Chondrocyte (in vitro differentiated cells): Measurements from ENCODE around the gene PARN. TPM values are rescaled to one million over a fixed set of nuclear protein-coding genes. Genes with fewer than 3 reads are reported as not detected.
"Not testable (repeated sequence)": the region's sequence is repeated elsewhere in the genome, so short reads cannot be mapped to it uniquely, and the experiment has no call there.

Source experiments
- DNase-seq: peaks from one replicate; pipeline ENCODE4 v3.0.0; 2021; ENCODE audit warnings: mixed read lengths, low spot score
- H3K27ac Mint-ChIP-seq: one replicate; pipeline ENCODE4 v1.8.0; 2021; ENCODE audit warnings: mild to moderate bottlenecking, moderate library complexity, mixed read lengths; ENCODE audit not compliant: unreplicated experiment
- H3K27me3 Mint-ChIP-seq: 2 replicates; pipeline ENCODE4 v1.8.0; 2021; ENCODE audit warnings: low read depth, mixed read lengths
- H3K36me3 Mint-ChIP-seq: 2 replicates; pipeline ENCODE4 v1.8.0; 2021; ENCODE audit warnings: low read depth, mixed read lengths
- H3K4me1 Mint-ChIP-seq: 2 replicates; pipeline ENCODE4 v1.8.0; 2021; ENCODE audit warnings: low read depth, mild to moderate bottlenecking, mixed read lengths
- H3K4me3 Mint-ChIP-seq: one replicate; pipeline ENCODE4 v1.8.0; 2021; ENCODE audit warnings: mild to moderate bottlenecking, moderate library complexity, mixed read lengths; ENCODE audit not compliant: unreplicated experiment
- H3K9me3 Mint-ChIP-seq: 2 replicates; pipeline ENCODE4 v1.8.0; 2021; ENCODE audit warnings: low read depth, mixed read lengths
- CTCF ChIP-seq: fragments of 200-600 bp; sonication (generic); IDR thresholded peaks from 2 replicates; pipeline ENCODE4 v1.5.0; 2021; ENCODE audit warnings: antibody characterized with exemption, mild to moderate bottlenecking, moderate library complexity
- total RNA-seq: library from RNA; stranded (reverse); gene quantifications from 3 replicates; pipeline ENCODE4 v1.2.1, GENCODE V29; 2021

The PARN gene
- total RNA-seq, 1 donor from 2014 or later = 24.1 TPM

GRCh38 chr16:14415291-14415690 lies 214.8 kb downstream of the PARN start:
- no peak for DNase-seq
- Mint-ChIP-seq H3K4me3 (no peak overlapping the region), H3K4me1 (peaks cover 34% of the 10 kb centered on the region), H3K27me3 (no peaks in the 10 kb centered on the region), H3K36me3 (no peaks in the 10 kb centered on the region), H3K27ac (no peak overlapping the region), H3K9me3 (no peaks in the 10 kb centered on the region)
- TF ChIP-seq CTCF = no peak

GRCh38 chr16:14409563-14409962 lies 220.5 kb downstream of the PARN start:
- Mint-ChIP-seq H3K27me3 (no peaks in the 10 kb centered on the region), H3K36me3 (no peaks in the 10 kb centered on the region), H3K27ac (peak overlapping the region; percentile 71), H3K9me3 (no peaks in the 10 kb centered on the region), H3K4me1 (peaks cover 21% of the 10 kb centered on the region), H3K4me3 (no peak overlapping the region)
- no peak for DNase-seq
- no peak for TF ChIP-seq CTCF

GRCh38 chr16:14407786-14408399 lies 222.2 kb downstream of the PARN start:
- H3K27me3 Mint-ChIP-seq = no peaks in the 10 kb centered on the region
- no peaks in the 10 kb centered on the region for H3K9me3 Mint-ChIP-seq
- peaks cover 21% of the 10 kb centered on the region for H3K4me1 Mint-ChIP-seq
- no peak overlapping the region for H3K27ac Mint-ChIP-seq
- no peak for TF ChIP-seq CTCF
- H3K36me3 Mint-ChIP-seq = no peaks in the 10 kb centered on the region
- DNase-seq = no peak
- H3K4me3 Mint-ChIP-seq = no peak overlapping the region

GRCh38 chr16:14405611-14406537 lies 224.2 kb downstream of the PARN start:
- Mint-ChIP-seq H3K27ac (no peak overlapping the region), H3K4me3 (no peak overlapping the region), H3K9me3 (no peaks in the 10 kb centered on the region), H3K27me3 (no peaks in the 10 kb centered on the region), H3K36me3 (no peaks in the 10 kb centered on the region), H3K4me1 (peaks cover 40% of the 10 kb centered on the region)
- TF ChIP-seq CTCF = no peak
- DNase-seq = no peak

- H3K4me1 Mint-ChIP-seq = peaks cover 48% of the 10 kb centered on the region
- not testable (repeated sequence) for H3K27ac Mint-ChIP-seq, H3K36me3 Mint-ChIP-seq, H3K9me3 Mint-ChIP-seq, H3K4me3 Mint-ChIP-seq, H3K27me3 Mint-ChIP-seq, DNase-seq
These were observed 227.1 kb downstream of the PARN start for GRCh38 chr16:14403001-14403389.

- H3K27ac Mint-ChIP-seq, H3K9me3 Mint-ChIP-seq, DNase-seq, H3K36me3 Mint-ChIP-seq, H3K27me3 Mint-ChIP-seq, H3K4me3 Mint-ChIP-seq: not testable (repeated sequence)
- peaks cover 47% of the 10 kb centered on the region for H3K4me1 Mint-ChIP-seq
These were observed 227.7 kb downstream of the PARN start for GRCh38 chr16:14402114-14403000.

- not testable (repeated sequence) for H3K27me3 Mint-ChIP-seq, DNase-seq, H3K36me3 Mint-ChIP-seq, H3K4me3 Mint-ChIP-seq, H3K9me3 Mint-ChIP-seq
- Mint-ChIP-seq H3K4me1 (peaks cover 45% of the 10 kb centered on the region), H3K27ac (peak overlapping the region; percentile 94)
These were observed 228.4 kb downstream of the PARN start for GRCh38 chr16:14401711-14402061.

- not testable (repeated sequence) for DNase-seq, H3K36me3 Mint-ChIP-seq, H3K27me3 Mint-ChIP-seq, H3K9me3 Mint-ChIP-seq
- Mint-ChIP-seq H3K4me1 (peaks cover 41% of the 10 kb centered on the region), H3K4me3 (peak overlapping the region; percentile 19), H3K27ac (peak overlapping the region; percentile 94)
These were observed 228.9 kb downstream of the PARN start for GRCh38 chr16:14400978-14401710.
